Activated CD4-positive, alpha-beta memory T cell treated with anti-CD3 and anti-CD28 coated beads, Interleukin-2, amount 10 ng/mL, durations not matched to agents 7 days and 5 days (primary cell): Measurements from ENCODE around the gene PTDSS2. TPM values are rescaled to one million over a fixed set of nuclear protein-coding genes. Genes with fewer than 3 reads are reported as not detected.

Experiments
- CTCF ChIA-PET: fragments of 350-600 bp; sonication (Branson Sonifier 250); formaldehyde crosslinking; loops from one replicate; lab custom pipeline; 2021; ENCODE audit warnings: antibody characterized with exemption, inconsistent platforms; lab: Charles Lee
- POLR2A ChIA-PET: fragments of 350-600 bp; sonication (Branson Sonifier 250); formaldehyde crosslinking; loops from one replicate; lab custom pipeline; 2021; ENCODE audit warnings: antibody characterized with exemption; lab: Charles Lee
- DNase-seq: peaks from one replicate; pipeline ENCODE4 v3.0.0-alpha.2; 2020
- H3K27ac Mint-ChIP-seq: one replicate; pipeline ENCODE4 v1.8.0; 2021; ENCODE audit warnings: mild to moderate bottlenecking, mixed read lengths
- H3K27me3 Mint-ChIP-seq: one replicate; pipeline ENCODE4 v1.8.0; 2021; ENCODE audit warnings: mixed read lengths
- H3K36me3 Mint-ChIP-seq: one replicate; pipeline ENCODE4 v1.8.0; 2021; ENCODE audit warnings: low read depth, mixed read lengths
- H3K4me1 Mint-ChIP-seq: one replicate; pipeline ENCODE4 v1.8.0; 2021; ENCODE audit warnings: mixed read lengths
- H3K4me3 Mint-ChIP-seq: one replicate; pipeline ENCODE4 v1.8.0; 2021; ENCODE audit warnings: mild to moderate bottlenecking, mixed read lengths
- H3K9me3 Mint-ChIP-seq: one replicate; pipeline ENCODE4 v1.8.0; 2021; ENCODE audit warnings: mixed read lengths
- total RNA-seq, 2 experiments: library from RNA; stranded (reverse); gene quantifications; one replicate each; pipeline ENCODE4 v1.2.3, GENCODE V29; 2021

Gene PTDSS2
- total RNA-seq, 2 experiments from 2014 or later = 20.1 to 21.5 TPM

DNA sequence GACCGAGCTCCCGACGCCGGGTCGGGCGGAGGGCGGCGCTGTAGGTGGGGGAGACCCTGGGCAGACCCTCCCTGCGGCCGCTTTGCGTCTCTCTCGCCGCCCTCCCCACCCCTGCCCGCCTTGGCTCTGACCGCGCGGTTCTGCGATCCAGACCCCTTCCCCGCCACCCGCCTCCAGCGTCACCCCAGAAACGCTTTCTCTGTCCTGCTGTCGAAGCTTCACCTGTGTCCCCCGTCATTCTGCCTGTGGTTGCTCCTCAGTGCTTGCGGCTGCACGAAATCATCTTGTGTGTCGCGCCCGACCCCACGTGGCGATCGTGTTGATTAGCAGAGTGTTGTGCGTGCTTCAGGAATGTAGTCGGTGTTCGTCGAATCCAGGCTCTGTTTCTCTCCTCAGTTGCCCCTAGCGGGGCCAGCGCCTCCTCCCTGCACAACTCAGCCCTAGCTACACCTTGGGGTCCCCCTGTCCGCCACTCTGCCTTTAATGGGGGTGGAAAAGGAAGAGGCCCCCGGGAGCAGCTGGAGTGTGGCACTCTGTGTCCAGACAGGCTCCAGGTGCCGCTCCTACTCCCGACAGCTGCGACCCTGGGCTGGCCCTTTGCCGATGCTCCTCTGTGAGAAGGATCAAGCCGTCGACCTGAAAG lies 851 bp downstream of the PTDSS2 start:
- Mint-ChIP-seq H3K4me3 (peak overlapping the region; percentile 95), H3K9me3 (no peaks in the 10 kb centered on the region), H3K27ac (peak overlapping the region; percentile 83), H3K4me1 (peaks cover 43% of the 10 kb centered on the region), H3K27me3 (no peaks in the 10 kb centered on the region), H3K36me3 (peaks cover 25% of the 10 kb centered on the region)
- POLR2A ChIA-PET = interaction anchor here (1.5 to 6.2 kb wide), 8 partner anchors 22 to 243 kb away, joined by 3 to 102 read pairs (median 14); partner anchors contain the start of genes BET1L, RIC8A, RNH1 and SIGIRR
- DNase-seq = peak; percentile 83
- CTCF ChIA-PET = interaction anchor here (0.9 to 4.0 kb wide), 8 partner anchors 11 to 200 kb away, joined by 3 to 67 read pairs (median 6); partner anchors contain the start of gene SIGIRR

DNA sequence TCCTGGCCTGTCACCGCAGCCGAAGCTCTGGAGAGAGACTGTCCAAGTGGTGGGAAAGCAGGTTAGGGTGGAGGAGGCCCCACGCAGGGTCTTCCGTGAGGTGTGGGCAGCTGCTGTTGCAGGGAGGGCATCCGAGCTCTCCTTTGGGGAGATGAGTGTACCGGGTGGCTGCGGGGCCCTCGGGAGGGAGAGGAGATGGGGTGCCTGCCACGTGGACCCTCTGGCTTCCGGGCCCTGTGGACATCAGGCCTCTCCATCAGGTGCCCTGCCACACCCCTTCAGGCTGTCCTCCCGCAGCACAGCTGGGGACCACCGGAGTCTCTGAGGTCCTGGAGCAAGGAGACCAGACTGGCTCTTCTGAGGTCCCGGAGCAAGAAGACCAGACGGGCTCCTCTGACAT lies 1.7 kb downstream of the PTDSS2 start:
- no peak for DNase-seq
- Mint-ChIP-seq H3K4me1 (peaks cover 51% of the 10 kb centered on the region), H3K27ac (no peak overlapping the region), H3K27me3 (no peaks in the 10 kb centered on the region), H3K4me3 (peak overlapping the region; percentile 95), H3K36me3 (peaks cover 29% of the 10 kb centered on the region), H3K9me3 (no peaks in the 10 kb centered on the region)
- CTCF ChIA-PET = no interaction called here
- POLR2A ChIA-PET = interaction anchor here (1.5 to 6.2 kb wide), 5 partner anchors 21 to 244 kb away, joined by 3 to 102 read pairs (median 19); partner anchors contain the start of genes BET1L, RIC8A, RNH1 and SIGIRR

DNA sequence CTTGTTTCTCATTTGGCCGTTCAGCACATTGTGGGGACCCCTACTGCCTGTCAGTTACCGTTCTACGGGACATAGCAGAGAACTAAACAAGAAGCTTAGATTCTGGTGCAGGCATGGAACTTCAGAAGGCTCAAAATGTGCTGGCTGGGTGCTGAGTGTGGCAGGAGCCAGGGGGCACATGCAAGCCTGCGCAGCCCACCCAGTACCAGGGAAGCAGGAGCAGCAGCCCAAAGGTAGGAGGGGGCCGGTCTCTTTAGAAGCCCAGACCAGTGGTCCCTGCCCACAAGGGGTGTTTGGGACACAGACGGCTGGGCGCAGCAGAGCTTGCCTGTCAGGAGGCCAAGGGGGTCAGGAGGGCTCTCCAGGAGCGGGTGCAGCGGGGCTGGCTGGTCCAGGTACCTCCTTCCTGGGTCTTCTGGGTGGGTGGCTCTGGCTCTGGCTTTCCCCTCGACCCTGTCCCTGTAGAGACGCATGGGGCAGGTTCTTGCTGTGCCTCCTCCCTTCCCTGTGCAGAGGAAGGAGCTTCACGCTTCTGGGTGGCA lies 2.2 kb downstream of the PTDSS2 start:
- POLR2A ChIA-PET = interaction anchor here (1.5 to 6.2 kb wide), 4 partner anchors 37 to 244 kb away, joined by 5 to 102 read pairs (median 38); partner anchors contain the start of genes BET1L, RIC8A, RNH1 and SIGIRR
- H3K36me3 Mint-ChIP-seq = peaks cover 29% of the 10 kb centered on the region
- DNase-seq = no peak
- H3K4me1 Mint-ChIP-seq = peaks cover 56% of the 10 kb centered on the region
- H3K27me3 Mint-ChIP-seq = no peaks in the 10 kb centered on the region
- H3K27ac Mint-ChIP-seq = no peak overlapping the region
- H3K9me3 Mint-ChIP-seq = no peaks in the 10 kb centered on the region
- H3K4me3 Mint-ChIP-seq = no peak overlapping the region
- CTCF ChIA-PET = interaction anchor here (0.5 kb wide), 1 partner anchor 10 kb away, joined by 3 read pairs; no protein-coding TSS in a partner anchor

DNA sequence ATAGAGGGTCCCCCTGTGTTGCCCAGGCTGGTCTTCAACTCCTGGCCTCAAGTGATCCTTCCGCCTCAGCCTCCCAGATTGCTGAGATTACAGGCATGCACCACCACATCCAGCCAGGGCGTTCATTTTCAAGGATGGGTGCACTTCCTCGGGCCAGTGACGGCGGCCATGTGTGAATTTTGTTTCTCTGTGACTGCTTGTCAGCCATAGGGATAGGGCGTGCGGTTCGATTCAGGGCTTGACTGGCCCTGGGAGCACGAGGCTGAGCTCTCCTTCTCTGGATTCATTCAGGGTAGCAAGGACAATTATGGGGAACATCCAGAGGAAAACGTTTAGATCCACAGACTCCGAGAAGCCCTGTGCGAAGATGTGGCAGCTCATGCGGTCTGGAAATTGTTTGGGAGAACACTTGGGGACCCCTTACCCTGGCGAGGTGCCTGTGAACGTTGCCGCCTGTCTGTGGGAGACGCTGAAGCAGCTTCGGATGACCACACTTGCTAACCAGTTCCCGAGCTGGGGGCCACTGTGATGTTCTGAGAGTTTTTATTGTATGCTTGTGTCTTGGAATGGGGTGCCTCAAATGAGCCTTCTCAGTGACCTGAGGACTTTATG lies 2.9 kb downstream of the PTDSS2 start:
- Mint-ChIP-seq H3K9me3 (no peaks in the 10 kb centered on the region), H3K27me3 (no peaks in the 10 kb centered on the region), H3K36me3 (peaks cover 29% of the 10 kb centered on the region), H3K4me1 (peaks cover 64% of the 10 kb centered on the region), H3K27ac (no peak overlapping the region), H3K4me3 (no peak overlapping the region)
- CTCF ChIA-PET = no interaction called here
- POLR2A ChIA-PET = interaction anchor here (6.2 kb wide), 1 partner anchor 47 kb away, joined by 57 read pairs; no protein-coding TSS in a partner anchor
- no peak for DNase-seq

DNA sequence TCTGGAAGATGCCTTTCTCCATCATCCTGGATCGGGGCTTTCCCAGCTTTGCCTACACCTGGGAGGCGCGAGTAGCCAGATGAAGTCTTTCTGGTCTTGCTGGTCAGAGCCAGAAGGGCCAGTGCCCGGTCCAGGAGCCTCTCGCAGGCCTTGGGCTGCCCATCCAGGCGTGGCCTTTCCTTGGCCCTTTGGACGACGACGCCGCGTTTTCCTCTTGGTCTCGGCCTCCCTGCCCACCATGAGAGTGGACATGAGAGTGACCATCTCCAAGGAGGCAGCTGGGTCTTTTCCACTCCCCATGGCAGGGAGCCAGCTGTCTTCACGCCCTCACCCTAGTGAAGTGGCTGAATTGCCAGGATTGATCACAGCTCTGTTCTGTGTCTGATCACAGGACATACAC lies 3.5 kb downstream of the PTDSS2 start:
- CTCF ChIA-PET = no interaction called here
- no peak for DNase-seq
- peaks cover 61% of the 10 kb centered on the region for H3K4me1 Mint-ChIP-seq

DNA sequence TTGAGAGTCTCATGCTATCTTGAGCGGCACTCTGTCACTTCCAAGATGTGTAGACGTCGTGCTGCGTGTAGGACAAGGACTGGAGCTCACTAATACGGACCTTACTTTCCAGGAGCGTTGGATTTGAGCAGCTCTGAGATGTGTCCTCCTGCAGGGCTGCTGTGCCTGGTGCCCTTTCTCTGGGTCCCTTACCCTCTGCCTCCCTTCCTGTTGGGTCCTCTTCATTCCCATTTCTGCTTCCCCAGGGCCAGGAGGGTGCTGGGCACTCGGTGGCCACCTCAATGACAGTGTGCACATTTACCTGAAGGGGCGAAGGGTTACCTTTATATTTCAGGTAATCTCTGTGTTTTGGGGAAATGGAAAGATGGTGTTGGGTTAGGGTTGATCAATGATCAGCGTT lies 4.0 kb downstream of the PTDSS2 start:
- H3K9me3 Mint-ChIP-seq = no peaks in the 10 kb centered on the region
- CTCF ChIA-PET = no interaction called here
- no peaks in the 10 kb centered on the region for H3K27me3 Mint-ChIP-seq
- POLR2A ChIA-PET = no interaction called here
- no peak overlapping the region for H3K27ac Mint-ChIP-seq
- H3K4me1 Mint-ChIP-seq = peaks cover 57% of the 10 kb centered on the region
- H3K4me3 Mint-ChIP-seq = no peak overlapping the region
- peaks cover 29% of the 10 kb centered on the region for H3K36me3 Mint-ChIP-seq
- DNase-seq = no peak

More for the DNA sequence above, 3.5 kb downstream of the PTDSS2 start:
- H3K4me3 Mint-ChIP-seq = no peak overlapping the region
- H3K36me3 Mint-ChIP-seq = peaks cover 29% of the 10 kb centered on the region
- H3K27ac Mint-ChIP-seq = no peak overlapping the region
- POLR2A ChIA-PET = no interaction called here
- H3K9me3 Mint-ChIP-seq = no peaks in the 10 kb centered on the region
- H3K27me3 Mint-ChIP-seq = no peaks in the 10 kb centered on the region

DNA sequence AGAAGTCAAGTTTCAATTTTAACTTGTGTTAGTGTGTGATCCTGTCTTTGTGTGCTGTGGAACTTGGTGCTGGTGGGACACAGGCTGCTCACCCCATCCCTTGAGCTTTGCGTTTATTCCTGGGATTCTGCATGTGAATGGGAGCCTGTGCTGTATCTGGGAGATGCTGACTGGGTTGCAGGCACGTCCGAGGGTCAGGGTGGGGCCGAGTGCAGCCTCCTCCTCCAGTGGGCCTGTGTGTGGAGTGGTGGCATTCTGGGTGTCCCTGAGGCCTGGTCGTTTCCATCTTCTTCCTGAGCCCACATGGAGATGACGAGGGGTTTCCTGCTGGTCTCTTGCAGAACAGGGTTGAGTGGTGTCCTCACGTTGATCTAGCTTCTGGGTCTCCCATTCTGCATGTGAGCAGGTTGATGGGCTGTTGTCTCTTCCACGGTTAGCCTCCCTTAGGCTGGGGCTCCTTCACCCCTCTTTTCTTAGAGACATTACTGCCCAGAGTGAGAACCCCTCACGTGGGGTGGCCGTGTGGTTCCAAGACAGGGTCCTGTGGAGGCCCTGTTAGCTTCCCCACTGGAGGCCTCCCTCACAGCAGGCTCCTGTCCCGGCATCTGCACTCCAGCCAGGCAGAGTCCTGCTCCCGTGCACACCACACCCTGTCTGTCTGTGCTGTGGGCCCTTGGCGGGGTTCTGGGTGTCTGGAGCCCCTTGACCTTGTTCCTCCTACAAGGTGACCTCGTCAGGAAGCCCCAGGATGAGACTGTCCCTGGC lies 4.9 kb downstream of the PTDSS2 start:
- Mint-ChIP-seq H3K9me3 (no peaks in the 10 kb centered on the region), H3K4me3 (no peak overlapping the region), H3K4me1 (peaks cover 49% of the 10 kb centered on the region), H3K36me3 (peaks cover 29% of the 10 kb centered on the region), H3K27me3 (no peaks in the 10 kb centered on the region), H3K27ac (no peak overlapping the region)
- DNase-seq = no peak
- ChIA-PET CTCF (no interaction called here), POLR2A (no interaction called here)

DNA sequence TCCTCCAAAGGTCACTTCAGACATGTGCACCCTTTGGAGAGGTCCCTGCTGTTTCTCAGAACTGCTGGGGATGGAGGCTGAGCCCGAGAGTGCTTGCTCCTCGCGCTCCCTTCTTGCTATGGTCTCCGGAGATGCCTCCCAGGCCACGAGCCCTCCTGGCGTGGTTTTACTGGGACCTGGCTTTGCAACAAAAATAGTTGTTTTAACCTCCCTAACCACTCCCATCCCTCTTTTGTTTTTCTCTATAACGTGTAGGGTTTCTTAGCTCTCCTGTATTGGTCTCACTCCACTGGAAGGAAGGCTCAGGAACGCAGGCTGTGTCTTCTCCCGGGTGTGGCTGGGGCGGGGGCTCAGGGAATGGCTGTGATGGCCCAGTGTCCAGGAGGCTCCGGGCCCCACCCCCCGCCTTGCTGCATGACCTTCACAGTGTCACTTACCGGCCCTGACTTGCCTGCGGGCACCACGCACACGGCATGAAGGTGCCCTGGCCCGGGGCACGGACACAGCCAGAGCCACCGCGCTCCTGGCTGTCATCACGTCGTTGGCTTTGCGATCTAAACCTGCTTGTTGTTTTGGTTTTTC lies 5.6 kb downstream of the PTDSS2 start:
- ChIA-PET POLR2A (interaction anchor here (1.1 kb wide), 1 partner anchor 16 kb away, joined by 4 read pairs; no protein-coding TSS in a partner anchor), CTCF (interaction anchor here (1.0 to 1.4 kb wide), 2 partner anchors 7 to 10 kb away, joined by 6 to 7 read pairs; no protein-coding TSS in a partner anchor)
- H3K4me3 Mint-ChIP-seq = no peak overlapping the region
- no peaks in the 10 kb centered on the region for H3K27me3 Mint-ChIP-seq
- no peaks in the 10 kb centered on the region for H3K9me3 Mint-ChIP-seq
- H3K4me1 Mint-ChIP-seq = peaks cover 48% of the 10 kb centered on the region
- DNase-seq = no peak
- H3K27ac Mint-ChIP-seq = no peak overlapping the region
- H3K36me3 Mint-ChIP-seq = peaks cover 29% of the 10 kb centered on the region

DNA sequence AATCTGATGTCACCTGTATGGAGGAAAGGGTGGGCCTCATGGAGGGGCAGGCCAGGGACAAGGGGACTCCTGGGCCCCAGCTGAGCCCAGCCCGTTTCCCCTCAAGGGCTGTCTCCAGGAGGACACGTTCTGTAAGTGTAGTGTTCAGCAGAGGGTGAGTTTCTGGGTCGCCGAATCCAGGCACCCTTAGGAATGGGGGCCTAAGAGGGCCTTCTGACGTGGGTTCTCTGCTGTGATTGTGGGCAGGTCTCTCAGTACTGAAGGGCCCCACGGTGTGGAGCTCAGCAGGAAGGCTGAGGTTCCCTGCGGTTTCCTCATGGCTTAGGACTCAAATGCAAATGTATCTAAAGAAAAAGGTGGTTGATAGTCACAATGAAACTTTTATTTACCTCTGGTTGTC lies 6.5 kb downstream of the PTDSS2 start:
- H3K36me3 Mint-ChIP-seq = peaks cover 24% of the 10 kb centered on the region
- CTCF ChIA-PET = interaction anchor here (0.9 to 1.4 kb wide), 4 partner anchors 8 to 50 kb away, joined by 3 to 7 read pairs (median 4); partner anchors contain the start of gene RNH1
- DNase-seq = peak; percentile 63

DNA sequence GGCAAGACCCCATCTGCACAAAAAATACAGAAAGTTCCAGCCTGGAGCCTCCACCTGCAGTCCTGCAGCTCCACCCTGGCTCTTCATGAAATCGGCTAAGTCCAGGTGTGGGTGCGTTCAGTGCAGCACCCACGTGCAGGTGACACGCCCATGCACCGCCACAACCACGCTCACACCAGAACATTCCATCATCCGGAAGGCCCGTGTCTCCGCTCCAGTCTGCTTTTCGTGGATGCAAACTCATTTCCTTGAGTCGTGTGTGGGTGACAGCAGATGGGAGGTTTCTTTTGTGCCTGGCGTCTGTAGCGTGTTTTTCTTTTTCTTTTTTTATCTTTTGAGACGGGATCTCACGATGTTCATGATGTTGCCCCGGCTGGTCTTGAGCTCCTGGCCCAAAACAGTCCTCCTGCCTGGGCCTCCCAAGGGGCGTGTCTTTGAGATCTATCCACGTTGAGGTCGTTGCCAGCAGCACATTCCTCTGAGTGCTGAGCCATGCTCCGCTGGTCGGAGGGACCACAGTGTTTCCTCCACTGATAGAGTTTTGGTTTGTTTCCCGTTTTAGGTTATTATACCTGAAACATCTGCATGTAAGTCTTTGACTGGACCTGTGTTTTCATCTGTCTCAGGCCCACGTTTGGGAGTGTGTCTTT lies 7.2 kb downstream of the PTDSS2 start:
- ChIA-PET POLR2A (interaction anchor here (1.0 to 1.3 kb wide), 4 partner anchors 17 to 52 kb away, joined by 3 to 4 read pairs (median 4); no protein-coding TSS in a partner anchor), CTCF (interaction anchor here (0.9 to 1.4 kb wide), 3 partner anchors 9 to 49 kb away, joined by 3 to 7 read pairs (median 3); partner anchors contain the start of gene RNH1)
- Mint-ChIP-seq H3K27me3 (no peaks in the 10 kb centered on the region), H3K36me3 (peaks cover 22% of the 10 kb centered on the region), H3K9me3 (no peaks in the 10 kb centered on the region), H3K4me1 (peaks cover 37% of the 10 kb centered on the region), H3K4me3 (peak overlapping the region; percentile 6), H3K27ac (peak overlapping the region; percentile 71)
- no peak for DNase-seq

More for the DNA sequence above, 6.5 kb downstream of the PTDSS2 start:
- Mint-ChIP-seq H3K9me3 (no peaks in the 10 kb centered on the region), H3K4me1 (peaks cover 41% of the 10 kb centered on the region), H3K4me3 (peak overlapping the region; percentile 6), H3K27me3 (no peaks in the 10 kb centered on the region), H3K27ac (peak overlapping the region; percentile 71)
- POLR2A ChIA-PET = interaction anchor here (1.0 to 1.3 kb wide), 4 partner anchors 17 to 53 kb away, joined by 3 to 4 read pairs (median 4); no protein-coding TSS in a partner anchor

DNA sequence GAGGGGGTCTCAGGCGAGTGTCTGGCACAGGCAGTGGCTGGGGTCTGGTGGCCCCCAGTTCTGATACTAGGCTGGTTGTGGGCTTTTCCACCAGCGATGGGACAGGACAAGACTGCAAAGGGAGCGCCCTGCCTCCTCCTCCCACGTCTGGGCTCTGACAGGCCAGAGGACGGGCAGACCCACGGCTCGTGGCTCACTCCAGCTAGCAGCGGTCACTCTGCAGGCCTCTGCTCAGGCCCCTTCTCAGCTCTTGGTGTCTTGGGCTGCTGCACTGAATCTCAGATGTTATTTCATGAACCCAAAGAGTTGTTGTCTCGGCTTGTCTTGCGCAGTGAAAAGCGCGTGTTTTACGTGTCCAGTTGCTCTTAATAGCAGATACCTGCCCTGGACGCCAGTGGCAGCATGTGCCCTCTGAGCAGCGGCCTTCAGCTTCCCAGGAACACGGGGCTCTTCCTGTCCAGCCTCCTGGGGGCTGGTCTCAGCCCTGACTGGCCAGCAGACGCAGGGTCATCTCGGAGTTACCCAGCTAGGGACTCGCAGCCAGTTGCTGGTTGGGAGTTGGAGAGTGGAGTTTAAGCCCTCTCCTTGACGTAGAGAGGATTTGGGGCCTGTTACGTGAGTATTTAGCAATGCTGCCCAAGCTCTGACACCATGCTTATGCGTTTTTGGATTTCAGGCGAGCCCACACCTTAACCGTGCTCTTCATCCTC lies 9.6 kb downstream of the PTDSS2 start:
- DNase-seq = no peak
- Mint-ChIP-seq H3K4me3 (no peak overlapping the region), H3K27ac (no peak overlapping the region), H3K4me1 (peaks cover 31% of the 10 kb centered on the region), H3K9me3 (no peaks in the 10 kb centered on the region), H3K27me3 (no peaks in the 10 kb centered on the region), H3K36me3 (peaks cover 8% of the 10 kb centered on the region)
- ChIA-PET POLR2A (no interaction called here), CTCF (no interaction called here)
